Hepatocyte (in vitro differentiated cells): Measurements from ENCODE around the gene SPACA4. TPM values are rescaled to one million over a fixed set of nuclear protein-coding genes. Genes with fewer than 3 reads are reported as not detected.

ENCODE experiments used
- DNase-seq: peaks from one replicate; pipeline ENCODE4 v3.0.0-alpha.2; 2016; ENCODE audit warnings: low spot score
- H2AFZ ChIP-seq: fragments of 200-600 bp; sonication (generic); 2 replicates; pipeline ENCODE4 v1.6.0; 2016; ENCODE audit warnings: antibody characterized with exemption, mild to moderate bottlenecking
- H3K27ac ChIP-seq: fragments of 200-600 bp; sonication (generic); 2 replicates; pipeline ENCODE4 v1.5.1; 2016; ENCODE audit warnings: mild to moderate bottlenecking
- H3K27me3 ChIP-seq: fragments of 200-600 bp; sonication (generic); 2 replicates; pipeline ENCODE4 v1.6.1; 2016
- H3K36me3 ChIP-seq: fragments of 200-600 bp; sonication (generic); replicated peaks from 2 replicates; pipeline ENCODE4 v1.5.1; 2016; ENCODE audit warnings: low read depth; ENCODE audit not compliant: insufficient read depth
- H3K4me1 ChIP-seq: fragments of 200-600 bp; sonication (generic); 2 replicates; pipeline ENCODE4 v1.5.1; 2016; ENCODE audit warnings: mild to moderate bottlenecking, moderate library complexity; ENCODE audit not compliant: insufficient read depth
- H3K4me2 ChIP-seq: fragments of 200-600 bp; sonication (generic); 2 replicates; pipeline ENCODE4 v1.6.0; 2016
- H3K4me3 ChIP-seq: fragments of 200-600 bp; sonication (generic); 2 replicates; pipeline ENCODE4 v1.5.1; 2016; ENCODE audit warnings: mild to moderate bottlenecking
- H3K79me2 ChIP-seq: fragments of 200-600 bp; sonication (generic); 2 replicates; pipeline ENCODE4 v1.6.0; 2017; ENCODE audit warnings: mild to moderate bottlenecking
- H3K9me2 ChIP-seq: fragments of 200-600 bp; sonication (generic); replicated peaks from 2 replicates; pipeline ENCODE4 v1.6.0; 2017; ENCODE audit warnings: mild to moderate bottlenecking; ENCODE audit not compliant: insufficient read depth
- H3K9me3 ChIP-seq: fragments of 200-600 bp; sonication (generic); 2 replicates; pipeline ENCODE4 v1.5.1; 2016; ENCODE audit warnings: low read depth, mild to moderate bottlenecking
- H4K20me1 ChIP-seq: fragments of 200-600 bp; sonication (generic); 2 replicates; pipeline ENCODE4 v1.6.0; 2016; ENCODE audit warnings: mild to moderate bottlenecking; ENCODE audit not compliant: insufficient read depth, poor library complexity, severe bottlenecking
- EZH2 ChIP-seq: fragments of 200-600 bp; sonication (generic); IDR thresholded peaks from 2 replicates; pipeline ENCODE4 v1.6.1; 2016; ENCODE audit warnings: antibody characterized with exemption, mild to moderate bottlenecking, borderline replicate concordance
- EZH2phosphoT487 ChIP-seq: fragments of 200-600 bp; sonication (generic); IDR thresholded peaks from one replicate; pipeline ENCODE4 v1.6.1; 2018; ENCODE audit warnings: antibody characterized with exemption, mild to moderate bottlenecking, low read depth, moderate library complexity; ENCODE audit not compliant: unreplicated experiment, severe bottlenecking
- WGBS: methylation state at CpG from one replicate; pipeline ENCODE4 v1.1.6; 2016; ENCODE audit warnings: low lambda C conversion rate; ENCODE audit errors: missing lambda C conversion rate; 5-methylcytosine and 5-hydroxymethylcytosine counted together
- polyA plus RNA-seq: library from polyadenylated mRNA; unstranded; fragments of >200 nt; fragmentation: Nextera tagmentation; extraction: Ambion mirVana; gene quantifications from 2 replicates; pipeline ENCODE4 v1.2.1, GENCODE V29; 2016
- total RNA-seq: library from RNA; depleted of rRNA; stranded (reverse); fragments of >200 nt; gene quantifications from 2 replicates; pipeline ENCODE4 v1.2.3, GENCODE V29; 2014
- TF ChIP-seq, protein P1 (sequence below): fragments of 200-600 bp; sonication (generic); IDR thresholded peaks from 2 replicates; pipeline ENCODE4 v1.5.1; 2016; ENCODE audit warnings: antibody characterized with exemption, mild to moderate bottlenecking; ENCODE audit not compliant: poor library complexity

The SPACA4 gene
- total and polyA plus RNA-seq, 2 experiments from 2014 or later, result 0.30 TPM; not detected in 1

- H3K4me2 ChIP-seq, result peak within 1 kb of the TSS; percentile 76
- no peaks in the 10 kb centered on the region for H3K9me2 ChIP-seq
- H3K27ac ChIP-seq, result peak within 1 kb of the TSS; percentile 96
- H3K9me3 ChIP-seq, result no peaks in the 10 kb centered on the region
- peak; percentile 67 for DNase-seq
- no peaks in the 10 kb centered on the region for H3K36me3 ChIP-seq
- peaks cover 20% of the 10 kb centered on the region for H3K4me1 ChIP-seq
- TF ChIP-seq, protein P1, sequence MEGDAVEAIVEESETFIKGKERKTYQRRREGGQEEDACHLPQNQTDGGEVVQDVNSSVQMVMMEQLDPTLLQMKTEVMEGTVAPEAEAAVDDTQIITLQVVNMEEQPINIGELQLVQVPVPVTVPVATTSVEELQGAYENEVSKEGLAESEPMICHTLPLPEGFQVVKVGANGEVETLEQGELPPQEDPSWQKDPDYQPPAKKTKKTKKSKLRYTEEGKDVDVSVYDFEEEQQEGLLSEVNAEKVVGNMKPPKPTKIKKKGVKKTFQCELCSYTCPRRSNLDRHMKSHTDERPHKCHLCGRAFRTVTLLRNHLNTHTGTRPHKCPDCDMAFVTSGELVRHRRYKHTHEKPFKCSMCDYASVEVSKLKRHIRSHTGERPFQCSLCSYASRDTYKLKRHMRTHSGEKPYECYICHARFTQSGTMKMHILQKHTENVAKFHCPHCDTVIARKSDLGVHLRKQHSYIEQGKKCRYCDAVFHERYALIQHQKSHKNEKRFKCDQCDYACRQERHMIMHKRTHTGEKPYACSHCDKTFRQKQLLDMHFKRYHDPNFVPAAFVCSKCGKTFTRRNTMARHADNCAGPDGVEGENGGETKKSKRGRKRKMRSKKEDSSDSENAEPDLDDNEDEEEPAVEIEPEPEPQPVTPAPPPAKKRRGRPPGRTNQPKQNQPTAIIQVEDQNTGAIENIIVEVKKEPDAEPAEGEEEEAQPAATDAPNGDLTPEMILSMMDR, result peak; percentile 18
- TF ChIP-seq EZH2phosphoT487, result no peak
- H3K4me3 ChIP-seq, result peak within 1 kb of the TSS; percentile 23
- H4K20me1 ChIP-seq, result no peaks in the 10 kb centered on the region
- H3K27me3 ChIP-seq, result no peaks in the 10 kb centered on the region
- H3K79me2 ChIP-seq, result peaks cover 5% of the 10 kb centered on the region
- peak within 1 kb of the TSS; percentile 43 for H2AFZ ChIP-seq
- WGBS, result 2% methylated on average over 39 of the region's 40 CpGs
Measured at GRCh38 chr19:48636859-48637448, 30.4 kb downstream of the SPACA4 start, which contains the start of gene DBP. Gene DBP, minus strand, starts transcription at chr19:48637379. Its CDS starts 385 bp downstream, at chr19:48636994.

- Histone ChIP-seq H4K20me1 (no peaks in the 10 kb centered on the region), H3K4me2 (peak overlapping the region; percentile 76), H3K79me2 (peaks cover 5% of the 10 kb centered on the region), H3K36me3 (no peaks in the 10 kb centered on the region), H2AFZ (peak overlapping the region; percentile 43), H3K4me3 (no peak overlapping the region), H3K27me3 (no peaks in the 10 kb centered on the region), H3K9me2 (no peaks in the 10 kb centered on the region), H3K27ac (peak overlapping the region; percentile 96), H3K4me1 (peaks cover 20% of the 10 kb centered on the region), H3K9me3 (no peaks in the 10 kb centered on the region)
- peak; percentile 99 for DNase-seq
- TF ChIP-seq, protein P1, result no peak
- no peak for TF ChIP-seq EZH2
- TF ChIP-seq EZH2phosphoT487, result no peak
- under 1% methylated on average over 30 of the region's 38 CpGs for WGBS
Measured at GRCh38 chr19:48637449-48637947, 31.0 kb downstream of the SPACA4 start.

- no peaks in the 10 kb centered on the region for H4K20me1 ChIP-seq
- no peak for TF ChIP-seq EZH2phosphoT487
- TF ChIP-seq, protein P1, result peak; percentile 25
- no peaks in the 10 kb centered on the region for H3K36me3 ChIP-seq
- H3K27ac ChIP-seq, result peak overlapping the region; percentile 96
- peak; percentile 95 for DNase-seq
- peak overlapping the region; percentile 43 for H2AFZ ChIP-seq
- 17% methylated on average over 26 of the region's 29 CpGs for WGBS
- no peak overlapping the region for H3K4me3 ChIP-seq
- H3K9me2 ChIP-seq, result no peaks in the 10 kb centered on the region
- H3K4me2 ChIP-seq, result peak overlapping the region; percentile 76
- H3K79me2 ChIP-seq, result peaks cover 5% of the 10 kb centered on the region
- H3K27me3 ChIP-seq, result no peaks in the 10 kb centered on the region
- H3K9me3 ChIP-seq, result no peaks in the 10 kb centered on the region
- H3K4me1 ChIP-seq, result peaks cover 17% of the 10 kb centered on the region
Measured at GRCh38 chr19:48637948-48638830, 31.6 kb downstream of the SPACA4 start.
